Cardiac septum (tissue), 1 donor: ENCODE results near the gene PTOV1. TPM values are rescaled to one million over a fixed set of nuclear protein-coding genes. Genes with fewer than 3 reads are reported as not detected.

ENCODE experiments used
- DNase-seq: peaks from one replicate; pipeline ENCODE4 v3.0.0-alpha.2; 2020; ENCODE audit warnings: low spot score
- intact Hi-C: fragments of 100-400 bp; cut with DNase I; formaldehyde crosslinking; loops from one replicate; pipeline ENCODE4 v1.14.0; 2022
- total RNA-seq: library from RNA; stranded (reverse); fragmentation: NEBNext Ultra II Directional; extraction: Animal tissue kit (Norgen Biotek cat#: 25700); gene quantifications from one replicate; pipeline ENCODE4 v1.2.1, GENCODE V29; 2021
- donor health status: DM: no; HTN: no; CAD: no.

Gene PTOV1
- total RNA-seq, 1 donor from 2014 or later, result 95.8 TPM

DNA sequence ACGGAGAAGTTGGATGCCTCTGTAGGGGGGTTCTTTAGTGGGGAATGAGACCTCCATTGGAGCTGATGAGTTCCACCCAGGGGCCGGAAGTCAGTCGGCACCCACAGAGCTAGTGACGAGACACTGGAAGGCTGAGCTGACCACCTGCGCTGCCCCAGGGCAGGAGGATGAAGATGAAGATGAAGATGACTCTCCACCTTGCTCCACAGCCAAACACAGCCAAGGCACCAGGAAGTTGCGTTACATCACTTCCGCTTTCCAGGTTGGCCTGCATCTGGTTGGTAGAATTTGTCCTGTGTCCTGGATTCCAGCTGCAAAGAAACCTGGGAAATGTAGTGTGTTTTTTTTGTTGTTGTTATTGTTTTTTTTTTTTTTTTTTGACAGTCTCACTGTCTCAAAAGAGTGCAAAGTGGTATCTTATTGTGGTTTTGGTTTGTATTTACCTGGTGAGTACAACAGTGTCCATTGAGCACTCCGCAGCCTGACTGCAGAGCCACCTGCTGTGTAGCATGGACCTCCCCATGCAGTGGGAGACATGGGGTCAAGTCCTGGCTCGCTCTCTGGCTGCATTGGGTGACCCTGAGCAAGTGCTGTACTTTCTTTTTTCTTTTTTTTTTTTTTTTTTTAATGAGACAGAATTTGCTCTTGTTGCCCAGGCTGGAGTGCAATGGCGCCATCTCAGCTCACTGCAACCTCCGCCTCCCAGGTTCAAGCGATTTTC lies 28.4 kb downstream of the PTOV1 start:
- intact Hi-C loops, result loop anchor here (5.0 to 10.0 kb wide), 3 partner anchors 112 to 385 kb away; partner anchors contain the start of genes AP2A1, RPS11, VRK3 and ZNF473
- no peak for DNase-seq

DNA sequence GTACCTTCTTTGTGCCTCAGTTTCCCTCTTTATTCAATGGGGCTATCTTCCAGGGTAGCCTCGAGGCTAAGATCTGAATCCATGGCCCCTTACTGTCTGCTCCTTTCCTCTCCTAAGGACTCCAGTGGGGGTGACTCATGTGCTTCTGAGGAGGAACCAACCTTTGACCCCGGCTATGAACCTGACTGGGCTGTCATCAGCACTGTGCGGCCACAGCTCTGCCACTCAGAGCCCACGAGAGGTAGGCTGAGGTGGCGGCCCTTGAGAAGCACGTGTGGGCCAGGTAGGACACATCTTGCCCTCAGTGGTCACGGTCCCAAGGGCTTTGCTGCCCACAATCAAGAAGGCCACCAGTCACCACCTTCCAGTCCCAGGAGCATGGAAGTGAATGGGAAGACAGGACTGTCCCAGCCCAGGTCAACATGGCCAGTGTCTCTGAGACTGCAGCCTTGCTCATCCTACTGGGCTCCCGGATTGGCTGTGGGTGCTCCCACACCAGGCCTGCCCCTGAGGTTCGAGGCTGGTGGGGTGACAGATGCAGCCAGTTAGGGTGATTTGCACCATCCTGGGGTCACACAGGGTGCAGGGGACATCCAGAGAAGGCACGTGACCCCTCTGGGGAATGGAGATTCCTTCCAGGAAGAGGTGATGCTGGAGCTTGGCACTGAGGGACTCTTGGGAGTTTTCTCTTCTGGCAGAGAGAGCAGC lies 29.4 kb downstream of the PTOV1 start:
- no peak for DNase-seq
- intact Hi-C loops, result no loop called here

GRCh38 chr19:49881186-49881585 lies 30.2 kb downstream of the PTOV1 start:
- no peak for DNase-seq
- intact Hi-C loops, result no loop called here

GRCh38 chr19:49881672-49882394 lies 30.9 kb downstream of the PTOV1 start:
- intact Hi-C loops, result no loop called here
- DNase-seq, result no peak

GRCh38 chr19:49882643-49883042 lies 31.7 kb downstream of the PTOV1 start:
- intact Hi-C loops, result no loop called here
- DNase-seq, result no peak

- intact Hi-C loops, result no loop called here
- no peak for DNase-seq
These were observed 32.1 kb downstream of the PTOV1 start for GRCh38 chr19:49883094-49883493.

DNA sequence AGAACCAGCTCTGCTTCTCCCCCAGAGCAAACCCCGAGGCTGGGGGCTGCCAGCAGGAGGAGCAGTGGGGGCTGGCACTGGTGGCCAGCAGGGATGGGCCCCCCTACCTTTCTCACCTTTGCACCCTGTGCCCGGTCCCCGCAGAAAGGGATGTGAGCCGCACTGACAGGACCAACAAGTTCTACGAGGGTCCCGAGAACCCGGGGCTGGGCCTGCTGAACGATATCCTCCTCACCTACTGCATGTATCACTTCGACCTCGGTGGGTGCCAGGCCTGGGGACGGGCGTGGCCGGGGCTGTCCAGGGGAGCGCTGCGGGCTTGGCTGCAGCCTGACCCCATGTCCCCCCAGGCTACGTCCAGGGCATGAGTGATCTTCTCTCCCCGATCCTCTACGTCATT lies 33.1 kb downstream of the PTOV1 start:
- DNase-seq, result no peak
- intact Hi-C loops, result no loop called here

DNA sequence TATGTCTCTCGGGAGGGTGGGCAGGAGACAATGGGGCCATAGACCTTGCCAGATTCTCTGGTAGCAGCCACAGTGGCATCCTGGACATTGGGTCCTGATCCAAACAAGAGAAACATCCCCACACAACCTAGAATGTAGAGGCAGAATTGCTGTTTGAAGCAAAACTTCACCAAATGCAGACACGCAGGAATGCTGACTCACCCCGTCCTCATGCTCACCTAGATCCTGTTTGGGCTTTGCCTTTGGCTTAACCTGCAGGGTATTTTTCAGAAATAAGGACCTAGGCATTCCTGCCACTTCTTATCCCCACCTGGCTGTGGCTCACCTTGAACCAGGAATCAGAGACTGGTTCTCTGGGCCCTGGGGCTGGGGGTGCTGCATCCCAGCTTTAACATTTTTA lies 33.8 kb downstream of the PTOV1 start:
- intact Hi-C loops, result no loop called here
- DNase-seq, result no peak

DNA sequence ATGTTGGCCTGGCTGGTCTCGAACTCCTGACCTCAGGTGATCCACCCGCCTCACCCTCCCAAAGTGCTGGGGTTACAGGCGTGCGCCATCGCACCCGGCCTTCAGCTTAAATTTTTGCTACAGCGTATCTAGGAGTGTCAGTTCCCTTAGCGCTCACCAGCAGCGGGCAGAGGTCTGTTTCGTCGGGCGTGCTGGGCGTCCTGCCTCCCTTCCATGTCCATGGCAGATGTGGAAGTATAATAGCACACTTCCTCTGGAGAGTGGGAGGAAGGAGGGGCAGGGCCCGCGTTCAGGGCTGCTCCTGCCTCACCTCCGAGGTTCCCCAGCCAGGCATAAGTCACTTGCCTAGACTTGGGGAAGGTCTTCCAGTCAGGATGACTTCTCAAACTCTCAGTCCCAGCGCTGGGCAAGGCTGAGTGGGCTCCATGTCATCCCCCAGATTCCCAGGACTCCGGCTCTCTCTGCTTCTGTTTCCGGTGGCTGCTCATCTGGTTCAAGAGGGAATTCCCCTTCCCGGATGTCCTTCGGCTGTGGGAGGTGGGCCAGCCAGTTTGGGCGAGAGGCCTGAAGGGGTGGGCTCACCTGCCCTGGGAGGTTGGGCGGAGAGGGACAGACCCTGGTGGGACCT lies 36.2 kb downstream of the PTOV1 start:
- intact Hi-C loops, result no loop called here
- no peak for DNase-seq

DNA sequence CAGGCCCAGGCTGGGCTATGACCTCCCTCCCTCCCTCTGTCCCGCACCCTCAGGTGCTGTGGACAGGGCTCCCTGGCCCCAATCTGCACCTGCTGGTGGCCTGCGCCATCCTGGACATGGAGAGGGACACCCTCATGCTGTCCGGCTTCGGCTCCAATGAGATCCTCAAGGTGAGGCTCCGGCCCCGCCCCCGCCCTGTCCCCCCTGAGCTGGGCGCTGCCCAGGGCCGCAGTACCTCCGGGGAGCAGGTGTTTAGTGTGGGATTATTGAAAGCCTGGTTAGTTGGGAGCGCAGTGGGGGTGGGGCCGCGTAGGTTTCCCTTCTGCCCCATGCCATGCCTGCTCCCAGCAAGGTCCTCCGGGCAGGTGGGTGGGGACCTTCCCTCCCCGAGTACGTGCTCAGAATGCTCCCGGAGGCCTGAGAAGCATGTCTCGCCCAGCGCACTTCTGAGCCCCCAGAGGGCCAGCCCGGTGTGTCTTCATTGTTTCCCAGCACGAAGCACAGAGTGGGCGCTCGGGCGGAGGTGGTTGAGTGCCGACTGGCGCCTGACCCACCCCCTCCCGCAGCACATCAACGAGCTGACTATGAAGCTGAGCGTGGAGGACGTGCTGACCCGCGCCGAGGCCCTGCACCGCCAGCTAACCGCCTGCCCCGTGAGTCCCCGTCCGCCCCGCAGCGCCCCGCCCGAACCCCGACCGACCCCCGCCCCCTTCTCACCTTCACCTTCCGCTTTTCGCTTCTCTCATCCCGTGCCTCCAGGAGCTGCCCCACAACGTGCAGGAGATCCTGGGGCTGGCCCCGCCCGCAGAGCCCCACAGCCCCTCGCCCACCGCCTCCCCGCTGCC lies 36.9 kb downstream of the PTOV1 start:
- DNase-seq, result no peak
- intact Hi-C loops, result no loop called here

GRCh38 chr19:49888510-49888824 lies 37.5 kb downstream of the PTOV1 start:
- no peak for DNase-seq
- intact Hi-C loops, result no loop called here

GRCh38 chr19:49889038-49889686 lies 38.2 kb downstream of the PTOV1 start:
- no peak for DNase-seq

DNA sequence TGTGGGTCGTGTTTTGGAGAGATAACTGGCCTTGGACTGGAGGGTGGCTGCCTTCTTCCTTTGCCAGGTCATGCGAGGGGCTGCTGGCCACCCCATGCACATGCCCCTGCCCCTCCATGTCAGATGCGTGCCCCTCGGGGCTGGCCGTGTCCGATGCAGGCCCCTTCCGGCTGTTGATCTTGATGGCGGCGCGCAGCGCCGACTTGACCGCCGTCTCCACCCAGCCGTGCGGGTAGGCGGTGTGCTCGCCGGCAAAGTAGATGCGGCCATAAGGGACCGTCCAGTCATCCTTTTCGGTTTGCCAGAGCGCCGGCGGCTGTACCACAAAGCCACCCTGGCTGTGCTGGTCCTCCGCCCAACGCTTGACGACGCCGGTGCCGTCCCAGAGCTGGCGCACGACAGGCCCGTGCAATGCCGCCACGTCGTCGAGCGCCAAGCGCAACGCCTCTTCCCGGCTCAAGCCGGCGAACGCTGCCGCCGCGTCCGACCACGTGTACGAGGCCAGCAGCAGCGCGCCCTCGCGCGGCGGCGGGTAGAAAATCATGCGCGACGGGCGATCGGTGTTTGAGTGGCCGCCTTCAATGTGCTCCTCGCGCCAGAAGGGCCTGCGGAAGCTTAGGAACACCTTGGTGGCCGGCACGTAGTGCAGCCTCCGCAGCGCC lies 38.9 kb downstream of the PTOV1 start:
- DNase-seq, result peak; percentile 90
- intact Hi-C loops, result no loop called here

More at GRCh38 chr19:49889038-49889686, 38.2 kb downstream of the PTOV1 start:
- intact Hi-C loops, result no loop called here

DNA sequence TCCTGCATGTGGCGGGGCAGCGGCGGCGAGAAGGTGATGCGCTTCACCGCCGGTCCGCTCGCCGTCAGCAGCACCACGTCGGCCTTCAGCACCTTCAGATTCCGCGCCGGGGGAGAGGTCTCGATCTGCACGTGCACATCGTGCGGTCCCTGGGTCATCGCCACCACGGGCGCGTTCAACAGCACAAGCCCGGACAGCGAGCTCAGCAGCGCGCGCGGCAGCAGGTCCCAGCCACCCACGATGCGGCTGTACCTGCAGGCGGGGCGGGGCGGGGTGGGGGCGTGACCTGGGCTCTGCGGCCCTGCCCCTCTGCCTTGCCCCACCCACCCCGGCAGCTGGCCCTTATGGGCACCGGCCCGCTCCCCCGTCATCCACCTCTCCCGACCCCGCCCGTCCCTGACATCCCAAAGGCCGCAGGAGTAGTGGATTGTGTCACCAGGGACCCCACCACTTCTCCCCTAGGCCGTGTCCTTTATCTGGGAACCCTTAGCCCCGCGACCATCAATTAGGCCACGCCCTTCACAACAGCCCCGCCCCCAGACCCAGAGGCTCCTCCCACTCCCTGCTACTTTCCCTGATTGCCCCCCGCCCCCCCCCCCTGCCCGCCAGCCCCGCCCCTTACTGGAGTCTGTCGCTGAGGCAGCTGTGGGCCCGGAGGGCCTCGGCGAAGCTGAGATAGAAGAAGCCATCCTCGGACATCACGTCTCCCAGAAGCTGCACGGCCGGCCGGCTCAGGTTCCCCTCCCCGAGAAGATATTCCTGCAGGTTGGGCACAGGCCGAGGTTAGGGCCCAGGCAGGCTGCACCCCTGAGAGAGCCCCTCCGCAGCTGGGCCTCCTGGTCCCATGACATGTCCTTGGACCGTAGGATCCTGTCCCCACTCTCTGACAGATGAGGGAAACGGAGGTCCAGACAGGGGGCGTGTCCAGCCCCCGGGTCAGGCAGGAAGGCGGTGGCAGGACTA lies 39.7 kb downstream of the PTOV1 start:
- intact Hi-C loops, result no loop called here
- no peak for DNase-seq

DNA sequence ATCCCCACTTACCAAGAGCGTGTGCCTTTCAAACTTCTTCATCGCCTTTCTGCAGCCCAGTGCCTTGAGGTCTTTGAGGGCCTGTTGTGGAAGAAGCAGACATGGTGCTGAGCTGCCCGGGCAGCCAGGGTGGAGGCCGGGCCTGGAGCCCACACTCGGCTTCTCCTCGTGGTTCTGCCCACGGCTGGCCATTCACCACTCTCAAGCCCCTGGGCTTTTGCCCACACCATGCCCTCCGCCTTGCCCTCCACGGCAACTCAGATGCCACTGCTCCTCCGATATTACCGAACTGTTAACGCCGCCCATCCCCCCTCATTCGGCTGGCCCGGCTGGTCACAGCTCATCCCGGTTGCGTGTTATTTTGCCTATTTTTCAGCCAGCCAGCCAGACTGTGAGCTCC lies 40.4 kb downstream of the PTOV1 start:
- intact Hi-C loops, result no loop called here
- no peak for DNase-seq

DNA sequence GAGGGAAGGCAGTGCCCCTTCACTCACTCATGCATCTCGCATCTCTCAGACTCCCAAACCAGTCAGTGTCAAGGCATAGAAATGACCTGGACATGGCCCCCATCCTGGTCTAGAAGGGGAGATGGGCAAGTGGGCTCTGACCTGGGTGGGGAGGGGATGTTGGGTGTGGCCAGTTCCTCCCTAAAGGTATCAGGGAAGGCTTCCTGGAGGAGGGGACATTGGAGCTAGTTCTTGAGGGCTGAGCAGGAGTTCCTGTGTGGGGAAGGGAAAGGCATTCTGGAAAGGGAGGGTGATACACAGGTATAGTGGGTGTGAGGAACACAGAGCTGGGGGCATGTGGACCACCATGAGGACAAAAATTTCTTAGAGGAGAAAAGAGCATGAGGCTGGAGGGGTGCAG lies 41.8 kb downstream of the PTOV1 start:
- intact Hi-C loops, result no loop called here
- no peak for DNase-seq

GRCh38 chr19:49894011-49894664 lies 43.2 kb downstream of the PTOV1 start:
- DNase-seq, result no peak
- intact Hi-C loops, result no loop called here
